ENCODE data around the gene ANKRA2.

DNA sequence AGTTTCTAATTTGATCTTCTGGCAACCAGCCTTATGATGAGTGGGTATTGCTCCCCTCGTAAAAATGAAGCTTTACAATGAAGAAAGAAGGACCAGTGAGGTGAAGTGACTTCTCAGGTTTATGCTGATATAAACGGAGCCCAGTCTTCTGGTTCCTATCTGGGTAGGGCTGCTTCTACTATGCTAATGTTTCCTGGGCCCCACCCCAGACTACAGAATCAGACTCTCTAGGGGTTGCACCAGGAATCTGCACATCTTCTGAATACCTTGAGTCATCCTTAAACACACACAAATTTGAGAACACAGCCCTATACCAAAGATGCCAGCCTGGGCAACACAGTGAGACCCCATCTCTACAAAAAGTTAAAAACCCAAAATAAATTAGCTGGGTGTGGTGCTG lies 51.0 kb downstream of the ANKRA2 start:
- no peak for TF ChIP-seq POLR2A (IDR thresholded peaks at IDR 0.05)
- TF ChIP-seq, protein P1, sequence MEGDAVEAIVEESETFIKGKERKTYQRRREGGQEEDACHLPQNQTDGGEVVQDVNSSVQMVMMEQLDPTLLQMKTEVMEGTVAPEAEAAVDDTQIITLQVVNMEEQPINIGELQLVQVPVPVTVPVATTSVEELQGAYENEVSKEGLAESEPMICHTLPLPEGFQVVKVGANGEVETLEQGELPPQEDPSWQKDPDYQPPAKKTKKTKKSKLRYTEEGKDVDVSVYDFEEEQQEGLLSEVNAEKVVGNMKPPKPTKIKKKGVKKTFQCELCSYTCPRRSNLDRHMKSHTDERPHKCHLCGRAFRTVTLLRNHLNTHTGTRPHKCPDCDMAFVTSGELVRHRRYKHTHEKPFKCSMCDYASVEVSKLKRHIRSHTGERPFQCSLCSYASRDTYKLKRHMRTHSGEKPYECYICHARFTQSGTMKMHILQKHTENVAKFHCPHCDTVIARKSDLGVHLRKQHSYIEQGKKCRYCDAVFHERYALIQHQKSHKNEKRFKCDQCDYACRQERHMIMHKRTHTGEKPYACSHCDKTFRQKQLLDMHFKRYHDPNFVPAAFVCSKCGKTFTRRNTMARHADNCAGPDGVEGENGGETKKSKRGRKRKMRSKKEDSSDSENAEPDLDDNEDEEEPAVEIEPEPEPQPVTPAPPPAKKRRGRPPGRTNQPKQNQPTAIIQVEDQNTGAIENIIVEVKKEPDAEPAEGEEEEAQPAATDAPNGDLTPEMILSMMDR (IDR thresholded peaks at IDR 0.05), result no peak

All from Peyer's patch (tissue), 4 donors.